CD8-positive, alpha-beta memory T cell (primary cell): ENCODE measurements around the gene LPIN1. TPM values are rescaled to one million over a fixed set of nuclear protein-coding genes. Genes with fewer than 3 reads are reported as not detected.
"Not testable (repeated sequence)": the region's sequence is repeated elsewhere in the genome, so short reads cannot be mapped to it uniquely, and the experiment has no call there.

Experiments used
- CTCF ChIA-PET: fragments of 350-600 bp; sonication (Branson Sonifier 250); formaldehyde crosslinking; loops from one replicate; lab custom pipeline; 2021; ENCODE audit warnings: antibody characterized with exemption; lab: Charles Lee
- POLR2A ChIA-PET: fragments of 350-600 bp; sonication (Branson Sonifier 250); formaldehyde crosslinking; loops from one replicate; lab custom pipeline; 2021; ENCODE audit warnings: antibody characterized with exemption; lab: Charles Lee
- DNase-seq, 5 donors: peaks; one replicate each; pipeline versions ENCODE4 v3.0.0 to v3.0.0-alpha.2; 2020 to 2022; ENCODE audit warnings: mixed read lengths in 1 of 5
- H3K27ac ChIP-seq: one replicate; pipeline ENCODE4 v1.7.0; 2013; ENCODE audit warnings: low read depth, mild to moderate bottlenecking, low read length, moderate library complexity
- H3K27me3 ChIP-seq: 2 replicates; pipeline ENCODE4 v1.7.0; 2013; ENCODE audit warnings: low read length, mild to moderate bottlenecking; ENCODE audit not compliant: insufficient read depth, poor library complexity, severe bottlenecking
- H3K36me3 ChIP-seq: 2 replicates; pipeline ENCODE4 v1.7.0; 2013; ENCODE audit warnings: mild to moderate bottlenecking, low read length, moderate library complexity; ENCODE audit not compliant: insufficient read depth
- H3K4me1 ChIP-seq: 2 replicates; pipeline ENCODE4 v1.7.0; 2013; ENCODE audit warnings: mild to moderate bottlenecking, low read length, moderate library complexity; ENCODE audit not compliant: insufficient read depth
- H3K4me3 ChIP-seq: 2 replicates; pipeline ENCODE4 v1.7.0; 2013; ENCODE audit warnings: mild to moderate bottlenecking, low read length
- H3K9me3 ChIP-seq: 2 replicates; pipeline ENCODE4 v1.7.0; 2013; ENCODE audit warnings: mild to moderate bottlenecking, low read length
- H3K27ac Mint-ChIP-seq, 8 donors: one replicate each; pipeline ENCODE4 v1.8.0; 2020 to 2021; ENCODE audit warnings: mixed read lengths in 8 of 8, mild to moderate bottlenecking in 6 of 8, inconsistent platforms in 3 of 8, moderate library complexity in 3 of 8
- H3K27me3 Mint-ChIP-seq, 2 donors: one replicate each; pipeline ENCODE4 v1.8.0; 2020 to 2021; ENCODE audit warnings: mixed read lengths in 2 of 2, mild to moderate bottlenecking in 1 of 2, moderate library complexity in 1 of 2
- H3K36me3 Mint-ChIP-seq, 3 donors: one replicate each; pipeline ENCODE4 v1.8.0; 2020 to 2021; ENCODE audit warnings: mixed read lengths in 3 of 3, inconsistent platforms in 1 of 3, mild to moderate bottlenecking in 1 of 3
- H3K4me1 Mint-ChIP-seq, 3 donors: one replicate each; pipeline ENCODE4 v1.8.0; 2020 to 2021; ENCODE audit warnings: mixed read lengths in 3 of 3, inconsistent platforms in 1 of 3, mild to moderate bottlenecking in 1 of 3
- H3K4me3 Mint-ChIP-seq, 7 donors: one replicate each; pipeline ENCODE4 v1.8.0; 2020 to 2021; ENCODE audit warnings: mixed read lengths in 7 of 7, mild to moderate bottlenecking in 6 of 7, moderate library complexity in 4 of 7, inconsistent platforms in 2 of 7
- H3K9me3 Mint-ChIP-seq, 5 donors: one replicate each; pipeline ENCODE4 v1.8.0; 2020 to 2022; ENCODE audit warnings: mixed read lengths in 5 of 5, mild to moderate bottlenecking in 3 of 5, moderate library complexity in 2 of 5, inconsistent platforms in 1 of 5
- polyA plus RNA-seq: library from polyadenylated mRNA; unstranded; fragments of 300-500 nt; fragmentation: Illumina TruSeq; gene quantifications from one replicate; pipeline ENCODE4 v1.2.3, GENCODE V29; 2021
- total RNA-seq, 2 experiments: library from RNA; stranded (reverse); gene quantifications; one replicate each; pipeline ENCODE4 v1.2.3, GENCODE V29; 2021

LPIN1 gene
- total and polyA plus RNA-seq, 3 experiments from 2014 or later: 25.7 to 37.1 (median 34.8) TPM

GRCh38 chr2:11836647-11837219 is 90.3 kb downstream of the LPIN1 start:
- peaks cover 0 to 4% of the 10 kb centered on the region in 2 donors for H3K27me3 Mint-ChIP-seq
- no peaks in the 10 kb centered on the region for H3K9me3 ChIP-seq
- H3K4me3 ChIP-seq: no peak overlapping the region
- ChIA-PET POLR2A (no interaction called here), CTCF (no interaction called here)
- H3K27ac Mint-ChIP-seq: peak overlapping the region in 1 of 8 donors; percentile 17
- peaks cover 0 to 22% (median 13%) of the 10 kb centered on the region in 3 donors for H3K4me1 Mint-ChIP-seq
- H3K4me3 Mint-ChIP-seq: no peak overlapping the region
- H3K36me3 ChIP-seq: no peaks in the 10 kb centered on the region
- no peak overlapping the region for H3K27ac ChIP-seq
- DNase-seq: no peak
- peaks cover 3 to 17% (median 10%) of the 10 kb centered on the region in 5 donors for H3K9me3 Mint-ChIP-seq
- H3K4me1 ChIP-seq: no peaks in the 10 kb centered on the region
- no peaks in the 10 kb centered on the region for H3K27me3 ChIP-seq
- peaks cover 0 to 16% (median 6%) of the 10 kb centered on the region in 3 donors for H3K36me3 Mint-ChIP-seq

DNA sequence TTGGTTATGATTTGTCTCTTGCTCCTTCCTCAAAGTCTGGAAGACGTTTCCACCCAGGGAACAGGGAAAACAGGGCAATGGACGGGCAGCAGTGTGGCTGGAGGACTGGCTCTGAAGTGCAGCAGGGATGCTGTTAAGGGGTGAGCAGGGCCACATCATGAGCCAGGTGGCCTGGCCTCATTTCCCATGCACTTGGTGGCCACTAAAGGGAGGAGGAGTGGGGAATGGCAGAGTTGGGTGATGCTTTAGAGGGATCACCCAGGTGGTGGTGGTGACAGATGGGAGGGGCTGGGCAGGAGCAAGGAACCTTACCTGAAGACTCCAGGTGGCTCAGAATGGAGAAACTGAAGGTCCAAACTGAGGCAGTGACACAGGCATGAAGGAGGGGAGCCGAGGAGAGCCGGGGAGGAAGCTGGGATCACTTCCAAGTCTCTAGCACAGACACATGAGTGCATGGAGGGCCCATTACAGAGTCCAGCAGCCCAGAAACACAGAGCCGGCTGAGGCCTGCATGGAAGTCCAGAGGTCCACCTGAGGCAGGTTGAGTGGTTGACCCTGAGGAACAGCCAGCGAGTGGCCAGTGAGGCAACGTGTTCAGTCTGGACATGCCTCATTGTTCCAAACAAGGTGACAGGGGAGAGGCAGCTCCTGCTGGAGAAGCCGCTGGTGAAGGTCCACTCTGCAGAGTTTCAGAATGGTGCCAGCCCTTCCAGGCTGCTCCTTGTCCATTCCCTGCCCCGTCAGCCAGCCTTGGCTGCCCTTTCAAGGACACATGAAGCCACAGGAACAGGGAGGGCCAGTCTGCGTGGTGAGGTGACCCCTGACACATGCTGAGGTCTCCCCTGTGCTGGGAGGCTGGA is 91.7 kb downstream of the LPIN1 start:
- no peaks in the 10 kb centered on the region for H3K27me3 ChIP-seq
- CTCF ChIA-PET: no interaction called here
- peaks cover 3 to 17% (median 10%) of the 10 kb centered on the region in 5 donors for H3K9me3 Mint-ChIP-seq
- peaks cover 0 to 16% (median 6%) of the 10 kb centered on the region in 3 donors for H3K36me3 Mint-ChIP-seq
- H3K4me1 ChIP-seq: no peaks in the 10 kb centered on the region
- no peak overlapping the region for H3K4me3 ChIP-seq
- H3K9me3 ChIP-seq: no peaks in the 10 kb centered on the region
- DNase-seq: no peak
- no peak overlapping the region for H3K4me3 Mint-ChIP-seq
- H3K4me1 Mint-ChIP-seq: peaks cover 0 to 11% (median 11%) of the 10 kb centered on the region in 3 donors
- POLR2A ChIA-PET: no interaction called here
- H3K27me3 Mint-ChIP-seq: peaks cover 0 to 4% of the 10 kb centered on the region in 2 donors
- no peaks in the 10 kb centered on the region for H3K36me3 ChIP-seq
- H3K27ac ChIP-seq: no peak overlapping the region
- H3K27ac Mint-ChIP-seq: no peak overlapping the region

- no peaks in the 10 kb centered on the region for H3K9me3 ChIP-seq
- H3K27me3 Mint-ChIP-seq: peaks cover 0 to 4% of the 10 kb centered on the region in 2 donors
- no peak for DNase-seq
- H3K27ac ChIP-seq: no peak overlapping the region
- no peaks in the 10 kb centered on the region for H3K36me3 ChIP-seq
- no peak overlapping the region for H3K4me3 Mint-ChIP-seq
- H3K36me3 Mint-ChIP-seq: peaks cover 0 to 6% (median 1%) of the 10 kb centered on the region in 3 donors
- CTCF ChIA-PET: no interaction called here
- no peak overlapping the region for H3K4me3 ChIP-seq
- POLR2A ChIA-PET: no interaction called here
- no peak overlapping the region for H3K27ac Mint-ChIP-seq
- peaks cover 0 to 8% (median 3%) of the 10 kb centered on the region in 5 donors for H3K9me3 Mint-ChIP-seq
- no peaks in the 10 kb centered on the region for H3K4me1 Mint-ChIP-seq
- no peaks in the 10 kb centered on the region for H3K27me3 ChIP-seq
- H3K4me1 ChIP-seq: no peaks in the 10 kb centered on the region
These were observed 93.5 kb downstream of the LPIN1 start for GRCh38 chr2:11839916-11840315.

DNA sequence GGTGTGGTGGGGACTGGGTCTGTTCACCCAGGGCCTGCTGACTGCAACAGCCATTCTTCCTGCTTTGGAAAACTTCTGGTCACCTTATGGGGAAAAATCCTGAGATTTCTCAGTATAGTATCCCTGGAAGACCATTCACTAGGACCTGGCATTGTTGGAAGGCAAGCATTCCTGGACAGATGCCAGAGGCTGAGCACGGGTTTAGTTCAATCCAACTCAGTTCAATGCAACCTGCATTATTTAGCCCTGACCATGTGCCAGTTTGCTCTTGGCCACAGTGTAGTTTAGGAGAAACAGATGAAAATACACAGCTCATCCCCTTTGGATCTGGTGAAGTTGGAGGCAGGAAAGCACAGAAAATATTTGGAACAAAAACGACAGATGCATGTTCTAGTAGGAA is 95.9 kb downstream of the LPIN1 start:
- DNase-seq: no peak
- no peaks in the 10 kb centered on the region for H3K9me3 ChIP-seq
- peaks cover 2 to 3% of the 10 kb centered on the region in 2 donors for H3K27me3 Mint-ChIP-seq
- no peak overlapping the region for H3K27ac ChIP-seq
- H3K27me3 ChIP-seq: no peaks in the 10 kb centered on the region
- H3K36me3 ChIP-seq: no peaks in the 10 kb centered on the region
- CTCF ChIA-PET: interaction anchor here (1.2 kb wide), 1 partner anchor 13 kb away, joined by 3 read pairs; no protein-coding TSS in a partner anchor
- peaks cover 0 to 2% (median 0%) of the 10 kb centered on the region in 5 donors for H3K9me3 Mint-ChIP-seq
- no peak overlapping the region for H3K4me3 ChIP-seq
- POLR2A ChIA-PET: no interaction called here
- H3K4me1 ChIP-seq: no peaks in the 10 kb centered on the region
- H3K27ac Mint-ChIP-seq: peak overlapping the region in 1 of 8 donors; percentile 23
- H3K4me1 Mint-ChIP-seq: no peaks in the 10 kb centered on the region
- no peak overlapping the region for H3K4me3 Mint-ChIP-seq
- H3K36me3 Mint-ChIP-seq: peaks cover 0 to 2% (median 0%) of the 10 kb centered on the region in 3 donors

DNA sequence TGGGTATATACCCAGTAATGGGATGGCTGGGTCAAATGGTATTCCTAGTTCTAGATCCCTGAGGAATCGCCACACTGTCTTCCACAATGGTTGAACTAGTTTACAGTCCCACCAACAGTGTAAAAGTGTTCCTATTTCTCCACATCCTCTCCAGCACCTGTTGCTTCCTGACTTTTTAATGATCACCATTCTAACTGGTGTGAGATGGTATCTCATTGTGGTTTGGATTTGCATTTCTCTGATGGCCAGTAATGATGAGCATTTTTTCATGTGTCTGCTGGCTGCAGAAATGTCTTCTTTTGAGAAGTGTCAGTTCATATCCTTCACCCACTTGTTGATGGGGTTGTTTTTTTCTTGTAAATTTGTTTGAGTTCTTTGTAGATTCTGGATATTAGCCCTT is 98.4 kb downstream of the LPIN1 start:
- H3K4me3 ChIP-seq, H3K4me1 Mint-ChIP-seq, POLR2A ChIA-PET, DNase-seq, H3K27me3 ChIP-seq, H3K4me1 ChIP-seq, H3K9me3 Mint-ChIP-seq, H3K4me3 Mint-ChIP-seq, CTCF ChIA-PET, H3K27ac Mint-ChIP-seq, H3K36me3 ChIP-seq, H3K27ac ChIP-seq, H3K9me3 ChIP-seq: not testable (repeated sequence)
- Mint-ChIP-seq H3K27me3 (peaks cover 2 to 11% of the 10 kb centered on the region in 2 donors), H3K36me3 (peaks cover 0 to 13% (median 1%) of the 10 kb centered on the region in 3 donors)

GRCh38 chr2:11847935-11848334 is 101.5 kb downstream of the LPIN1 start:
- H3K27ac Mint-ChIP-seq, H3K4me1 ChIP-seq, H3K9me3 Mint-ChIP-seq, H3K36me3 ChIP-seq, DNase-seq, H3K27ac ChIP-seq, CTCF ChIA-PET, POLR2A ChIA-PET, H3K4me3 Mint-ChIP-seq, H3K9me3 ChIP-seq, H3K4me1 Mint-ChIP-seq, H3K4me3 ChIP-seq, H3K27me3 ChIP-seq: not testable (repeated sequence)
- Mint-ChIP-seq H3K27me3 (peaks cover 3 to 13% of the 10 kb centered on the region in 2 donors), H3K36me3 (peaks cover 0 to 16% (median 1%) of the 10 kb centered on the region in 3 donors)

DNA sequence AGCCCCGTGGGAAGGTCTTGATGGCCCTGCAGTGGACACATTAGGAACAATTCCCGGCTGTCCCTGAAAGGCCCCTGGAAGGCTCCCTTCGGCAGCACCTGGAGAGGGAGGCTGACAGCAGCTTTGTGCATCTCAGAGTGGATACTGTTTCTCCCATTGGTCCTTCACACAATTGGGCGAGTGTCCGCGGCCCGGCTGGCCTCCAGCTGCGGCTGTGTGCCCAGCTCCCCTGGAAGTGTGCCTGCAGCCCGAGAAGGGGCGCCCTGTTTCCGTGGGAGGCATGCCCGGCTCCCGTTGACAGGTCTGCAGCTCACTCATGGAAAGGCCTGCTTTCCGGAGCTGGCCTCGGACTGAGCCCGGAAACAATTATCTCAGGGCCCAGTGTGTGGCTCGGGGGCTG is 103.7 kb downstream of the LPIN1 start:
- H3K4me3 ChIP-seq: no peak overlapping the region
- ChIA-PET POLR2A (no interaction called here), CTCF (interaction anchor here (1.5 kb wide), 1 partner anchor 13 kb away, joined by 5 read pairs; no protein-coding TSS in a partner anchor)
- H3K27me3 ChIP-seq: no peaks in the 10 kb centered on the region
- H3K4me1 ChIP-seq: no peaks in the 10 kb centered on the region
- Mint-ChIP-seq H3K36me3 (peaks cover 0 to 16% (median 1%) of the 10 kb centered on the region in 3 donors), H3K9me3 (peaks cover 0 to 6% (median 3%) of the 10 kb centered on the region in 5 donors), H3K4me1 (no peaks in the 10 kb centered on the region), H3K27me3 (peaks cover 5 to 13% of the 10 kb centered on the region in 2 donors), H3K4me3 (no peak overlapping the region), H3K27ac (no peak overlapping the region)
- H3K9me3 ChIP-seq: no peaks in the 10 kb centered on the region
- no peaks in the 10 kb centered on the region for H3K36me3 ChIP-seq
- H3K27ac ChIP-seq: no peak overlapping the region
- DNase-seq: no peak
